HCT116 (cell line): ENCODE data around the gene USP21. TPM values are rescaled to one million over a fixed set of nuclear protein-coding genes. Genes with fewer than 3 reads are reported as not detected.

Source experiments
- ATAC-seq: fragments of 200-7000 bp; cut with Tn5 transposase; 2 replicates; pipeline ENCODE4 v1.9.1; 2020; ENCODE audit warnings: mild to moderate bottlenecking, moderate library complexity
- BruUV-seq: library from RNA; stranded (reverse); fragments of 400-500 nt; replicated peaks from 2 replicates; lab custom pipeline; 2021; lab: Mats Ljungman, UMichigan
- CTCF ChIA-PET: fragments of 300-600 bp; sonication (Branson Sonifier 250); formaldehyde crosslinking; loops from one replicate; lab custom pipeline; 2021; ENCODE audit warnings: antibody characterized with exemption; lab: Charles Lee
- POLR2A ChIA-PET: fragments of 300-600, 350-600 bp; sonication (Branson Sonifier 250); formaldehyde crosslinking; loops from one replicate; lab custom pipeline; 2021; ENCODE audit warnings: antibody characterized with exemption; lab: Charles Lee
- RAD21 ChIA-PET, 2 experiments: fragments of 300-600 bp; sonication (Branson Sonifier 250); formaldehyde crosslinking; loops; one replicate each; lab custom pipeline; 2023; ENCODE audit warnings: low total read pairs in 2 of 2; ENCODE audit not compliant: uncharacterized antibody in 2 of 2, unreplicated experiment in 2 of 2, low non-redundant PET in 1 of 2; lab: Charles Lee
- DNase-seq: peaks from one replicate; pipeline ENCODE4 v3.0.0-alpha.2; 2010; ENCODE audit warnings: low read depth, low spot score
- H2AFZ ChIP-seq: fragments of 200-600 bp; shearing (Covaris generic), sonication (generic); 2 replicates; pipeline ENCODE4 v1.6.1; 2017; ENCODE audit warnings: low read depth, mixed run types, mixed read lengths, antibody characterized with exemption, low read length; ENCODE audit not compliant: poor library complexity, severe bottlenecking
- H3K27ac ChIP-seq: 2 replicates; pipeline ENCODE4 v1.5.1; 2012; ENCODE audit warnings: low read depth, low read length
- H3K27me3 ChIP-seq: fragments of 200-600 bp; sonication (generic); 2 replicates; pipeline ENCODE4 v1.6.1; 2016; ENCODE audit warnings: mixed run types, low read length, mixed read lengths; ENCODE audit not compliant: insufficient read depth
- H3K36me3 ChIP-seq, 2 experiments: fragments of 200-500 bp in 1 of 2; fragments of 200-600 bp in 1 of 2; sonication (Bioruptor generic) in 1 of 2; sonication (generic) in 1 of 2; 2 replicates each; pipeline versions ENCODE4 v1.5.1 to v1.6.1; 2014 to 2016; ENCODE audit warnings: low read length in 2 of 2, inconsistent platforms in 1 of 2, mixed read lengths in 1 of 2, mixed run types in 1 of 2; ENCODE audit not compliant: insufficient read depth in 2 of 2, control insufficient read depth in 1 of 2
- H3K4me1 ChIP-seq, 2 experiments: fragments of 200-600 bp in 1 of 2; sonication (generic) in 1 of 2; 2 replicates each; pipeline versions ENCODE4 v1.5.1 to v1.6.1; 2012 to 2017; ENCODE audit warnings: low read length in 2 of 2, inconsistent platforms in 1 of 2, mild to moderate bottlenecking in 1 of 2, mixed read lengths in 1 of 2, mixed run types in 1 of 2, moderate library complexity in 1 of 2; ENCODE audit not compliant: insufficient read depth in 2 of 2, control insufficient read depth in 1 of 2
- H3K4me2 ChIP-seq: fragments of 200-600 bp; sonication (generic); 2 replicates; pipeline ENCODE4 v1.6.1; 2017; ENCODE audit warnings: mixed run types, low read length, mixed read lengths
- H3K4me3 ChIP-seq, 2 experiments: fragments of 200-600 bp in 1 of 2; sonication (generic) in 1 of 2; replicated peaks in 1 of 2; 2 replicates each; pipeline ENCODE4 v1.5.1; 2011 to 2016; ENCODE audit warnings: low read length in 2 of 2, control low read depth in 1 of 2, low read depth in 1 of 2, mild to moderate bottlenecking in 1 of 2, mixed read lengths in 1 of 2, mixed run types in 1 of 2
- H3K79me2 ChIP-seq: fragments of 200-600 bp; sonication (generic); 2 replicates; pipeline ENCODE4 v1.6.1; 2017; ENCODE audit warnings: mild to moderate bottlenecking, mixed run types, low read length, moderate library complexity, mixed read lengths; ENCODE audit not compliant: insufficient read depth
- H3K9ac ChIP-seq: fragments of 200-600 bp; sonication (generic); 2 replicates; pipeline ENCODE4 v1.6.1; 2016; ENCODE audit warnings: low read length, mixed read lengths
- H3K9me2 ChIP-seq: fragments of 200-600 bp; sonication (generic), shearing (Covaris generic); 2 replicates; pipeline ENCODE4 v1.6.1; 2017; ENCODE audit warnings: mixed run types, mild to moderate bottlenecking, moderate library complexity; ENCODE audit not compliant: insufficient read depth
- H3K9me3 ChIP-seq, 2 experiments: fragments of 200-500 bp in 1 of 2; fragments of 200-600 bp in 1 of 2; sonication (Bioruptor generic) in 1 of 2; sonication (generic) in 1 of 2; 2 replicates each; pipeline ENCODE4 v1.6.1; 2014 to 2017; ENCODE audit warnings: low read length in 2 of 2, mixed read lengths in 2 of 2, inconsistent platforms in 1 of 2, low read depth in 1 of 2, mild to moderate bottlenecking in 1 of 2, mixed run types in 1 of 2, moderate library complexity in 1 of 2; ENCODE audit not compliant: control insufficient read depth in 1 of 2, insufficient read depth in 1 of 2
- H4K20me1 ChIP-seq: fragments of 200-600 bp; sonication (generic), shearing (Covaris generic); 2 replicates; pipeline ENCODE4 v1.6.1; 2017; ENCODE audit warnings: mixed run types, mild to moderate bottlenecking, moderate library complexity; ENCODE audit not compliant: insufficient read depth
- ATF3 ChIP-seq: IDR thresholded peaks from 2 replicates; pipeline ENCODE4 v1.6.1; 2012
- CBX3 ChIP-seq: IDR thresholded peaks from 2 replicates; pipeline ENCODE4 v1.6.1; 2012; ENCODE audit warnings: low read depth
- CEBPB ChIP-seq: IDR thresholded peaks from 2 replicates; pipeline ENCODE4 v1.6.1; 2012; ENCODE audit warnings: low read depth
- EGR1 ChIP-seq: IDR thresholded peaks from 2 replicates; pipeline ENCODE4 v1.6.1; 2012; ENCODE audit warnings: low read depth
- ELF1 ChIP-seq: IDR thresholded peaks from 2 replicates; pipeline ENCODE4 v1.6.1; 2012; ENCODE audit warnings: low read depth, borderline replicate concordance
- EZH2phosphoT487 ChIP-seq: fragments of 200-600 bp; IDR thresholded peaks from 2 replicates; pipeline ENCODE4 v1.6.1; 2018; ENCODE audit warnings: antibody characterized with exemption, borderline replicate concordance
- JUND ChIP-seq: IDR thresholded peaks from 2 replicates; pipeline ENCODE4 v1.6.1; 2012
- MAX ChIP-seq: IDR thresholded peaks from 2 replicates; pipeline ENCODE4 v1.6.1; 2012
- POLR2A ChIP-seq: IDR thresholded peaks from 2 replicates; pipeline ENCODE4 v1.7.0; 2011; ENCODE audit warnings: borderline replicate concordance; ENCODE audit not compliant: insufficient read depth, insufficient read length; ENCODE audit errors: extremely low read depth
- POLR2AphosphoS5 ChIP-seq: IDR thresholded peaks from 2 replicates; pipeline ENCODE4 v1.6.1; 2011; ENCODE audit warnings: mild to moderate bottlenecking, low read depth, low read length, moderate library complexity
- RAD21 ChIP-seq: IDR thresholded peaks from 2 replicates; pipeline ENCODE4 v1.6.1; 2012; ENCODE audit warnings: low read depth, mild to moderate bottlenecking
- REST ChIP-seq: IDR thresholded peaks from 2 replicates; pipeline ENCODE4 v1.6.1; 2012; ENCODE audit warnings: low read depth
- SP1 ChIP-seq: IDR thresholded peaks from 2 replicates; pipeline ENCODE4 v1.6.1; 2012; ENCODE audit warnings: low read depth
- SRF ChIP-seq: IDR thresholded peaks from 2 replicates; pipeline ENCODE4 v1.6.1; 2012; ENCODE audit warnings: low read depth
- YY1 ChIP-seq: IDR thresholded peaks from 2 replicates; pipeline ENCODE4 v1.6.1; 2011; ENCODE audit warnings: low read length, low read depth, moderate library complexity, mild to moderate bottlenecking; ENCODE audit not compliant: insufficient replicate concordance; ENCODE audit errors: extremely low read depth
- ZBTB33 ChIP-seq: IDR thresholded peaks from 2 replicates; pipeline ENCODE4 v1.6.1; 2011; ENCODE audit warnings: mild to moderate bottlenecking, low read length, moderate library complexity; ENCODE audit not compliant: insufficient replicate concordance; ENCODE audit errors: extremely low read depth
- ZFX ChIP-seq: fragments of 450-650 bp; IDR thresholded peaks from 2 replicates; pipeline ENCODE4 v1.6.1; 2017
- ZNF274 ChIP-seq: fragments of 200-500 bp; sonication (Bioruptor generic); IDR thresholded peaks from 2 replicates; pipeline ENCODE4 v1.6.1; 2014; ENCODE audit warnings: mild to moderate bottlenecking, low read depth, low read length, inconsistent platforms
- intact Hi-C: fragments of 100-400 bp; cut with micrococcal nuclease; formaldehyde crosslinking; loops from 2 replicates; pipeline ENCODE4 v1.10.0; 2022
- total RNA-seq: library from RNA; stranded (reverse); gene quantifications from one replicate; pipeline ENCODE4 v1.2.1, GENCODE V29; 2021; ENCODE audit not compliant: unreplicated experiment

USP21 gene
- total RNA-seq, 1 experiment from 2014 or later: 22.1 TPM

GRCh38 chr1:161132410-161133219 is 26.7 kb upstream of the USP21 start, which contains the start of gene DEDD:
Gene DEDD, minus strand, starts transcription at chr1:161132667. Its CDS starts 8,205 bp downstream, at chr1:161124462.
- H3K9me2 ChIP-seq: no peaks in the 10 kb centered on the region
- peaks cover 10 to 20% of the 10 kb centered on the region in 2 experiments; a peak in 3 of 4 replicates for H3K4me1 ChIP-seq
- peak within 1 kb of the TSS; percentile 91 for H3K27ac ChIP-seq
- DNase-seq (peak; percentile 98), ATAC-seq (peak; percentile 86)
- H3K4me2 ChIP-seq: peak within 1 kb of the TSS; percentile 89
- peaks cover 56% of the 10 kb centered on the region for H3K79me2 ChIP-seq
- intact Hi-C loops: loop anchor here (2.0 kb wide), 1 partner anchor 14 kb away; the partner anchor contains the start of genes NIT1 and PFDN2
- peak within 1 kb of the TSS; percentile 81 to 85 for H3K4me3 ChIP-seq
- peaks cover 16% of the 10 kb centered on the region in 2 experiments; a peak in 3 of 4 replicates for H3K36me3 ChIP-seq
- no peak within 1 kb of the TSS for H2AFZ ChIP-seq
- no peaks in the 10 kb centered on the region for H3K9me3 ChIP-seq
- H4K20me1 ChIP-seq: no peaks in the 10 kb centered on the region
- no TSS peak for BruUV-seq
- H3K27me3 ChIP-seq: no peaks in the 10 kb centered on the region
- H3K9ac ChIP-seq: peak within 1 kb of the TSS; percentile 81
- ChIA-PET RAD21 (interaction anchor here in 1 of 2 experiments (1.2 kb wide), 1 partner anchor 15 kb away, joined by 3 read pairs; the partner anchor contains the start of genes NIT1 and PFDN2), POLR2A (interaction anchor here (0.9 to 2.6 kb wide), 14 partner anchors 11 to 135 kb away, joined by 3 to 16 read pairs (median 4); partner anchors contain the start of genes F11R, NIT1, PFDN2 and PPOX), CTCF (interaction anchor here (1.0 to 1.4 kb wide), 4 partner anchors 15 to 93 kb away, joined by 3 to 7 read pairs (median 4); partner anchors contain the start of genes NIT1, PFDN2, PPOX and TOMM40L)
- no peak for TF ChIP-seq REST
- no peak for TF ChIP-seq EZH2phosphoT487
- TF ChIP-seq EGR1: peak; percentile 94
- peak; percentile 97 for TF ChIP-seq YY1
- peak; percentile 44 for TF ChIP-seq POLR2AphosphoS5
- peak; percentile 49; the same call in 1 of the 2 replicates for TF ChIP-seq ELF1
- peak; percentile 36 for TF ChIP-seq ZBTB33
- TF ChIP-seq SRF: no peak
- TF ChIP-seq SP1: peak; percentile 30
- TF ChIP-seq JUND: peak; percentile 45; the same call in 1 of the 2 replicates
- peak; percentile 39 for TF ChIP-seq MAX
- TF ChIP-seq POLR2A: peak; percentile 31
- TF ChIP-seq ATF3: no peak
- no peak for TF ChIP-seq RAD21
- TF ChIP-seq ZNF274: no peak
- no peak for TF ChIP-seq CEBPB
- TF ChIP-seq CBX3: peak; percentile 58; the same call in 1 of the 2 replicates
- peak; percentile 60; the same call in 1 of the 2 replicates for TF ChIP-seq ZFX
